SK-N-MC (cell line): Measurements from ENCODE around the gene RALGPS1.

Experiments
- EZH2 ChIP-seq: fragments of 200-600 bp; sonication (generic); IDR thresholded peaks from one replicate; pipeline ENCODE4 v1.6.1; 2017; ENCODE audit warnings: antibody characterized with exemption
- FOXP2 ChIP-seq: optimal IDR thresholded peaks from 2 replicates; pipeline ENCODE3; 2011; ENCODE audit warnings: mild to moderate bottlenecking, moderate library complexity; ENCODE audit not compliant: insufficient read depth; ENCODE audit errors: extremely low read length, control extremely low read depth
- POLR2AphosphoS5 ChIP-seq: IDR thresholded peaks from 2 replicates; pipeline ENCODE4 v1.6.1; 2012; ENCODE audit warnings: mild to moderate bottlenecking, low read depth, low read length, borderline replicate concordance

GRCh38 chr9:127159325-127159801 lies 244.8 kb downstream of the RALGPS1 start:
- TF ChIP-seq POLR2AphosphoS5 (no peak), EZH2 (no peak), FOXP2 (no peak)
